ENCODE measurements around the gene SFSWAP. TPM values are rescaled to one million over a fixed set of nuclear protein-coding genes. Genes with fewer than 3 reads are reported as not detected.

The SFSWAP gene
- total RNA-seq, 4 donors from 2014 or later = 47.3 to 169 (median 75.6) TPM

GRCh38 chr12:131799828-131800593 lies 89.1 kb downstream of the SFSWAP start:
- Histone ChIP-seq H3K9me3 (no peaks in the 10 kb centered on the region), H3K36me3 (peaks cover 0 to 59% (median 0%) of the 10 kb centered on the region in 3 donors), H3K4me1 (no peaks in the 10 kb centered on the region), H3K27ac (no peak overlapping the region), H3K27me3 (no peaks in the 10 kb centered on the region), H3K4me3 (no peak overlapping the region)
- TF ChIP-seq CTCF (IDR thresholded peaks at IDR 0.05) = no peak
- TF ChIP-seq POLR2A (IDR thresholded peaks at IDR 0.05) = no peak
- DNase-seq = no peak

GRCh38 chr12:131800594-131801135 lies 89.8 kb downstream of the SFSWAP start:
- Histone ChIP-seq H3K4me3 (no peak overlapping the region), H3K36me3 (peaks cover 0 to 53% (median 0%) of the 10 kb centered on the region in 3 donors), H3K27ac (no peak overlapping the region), H3K27me3 (no peaks in the 10 kb centered on the region), H3K9me3 (no peaks in the 10 kb centered on the region), H3K4me1 (no peaks in the 10 kb centered on the region)
- TF ChIP-seq CTCF (IDR thresholded peaks at IDR 0.05) = no peak
- no peak for TF ChIP-seq POLR2A (IDR thresholded peaks at IDR 0.05)
- no peak for DNase-seq

- TF ChIP-seq POLR2A (IDR thresholded peaks at IDR 0.05) (no peak), CTCF (IDR thresholded peaks at IDR 0.05) (no peak)
Observed at GRCh38 chr12:131801254-131801866, 90.5 kb downstream of the SFSWAP start.

GRCh38 chr12:131803961-131804521 lies 93.2 kb downstream of the SFSWAP start:
- no peak overlapping the region for H3K4me3 ChIP-seq
- no peak overlapping the region for H3K27ac ChIP-seq
- H3K4me1 ChIP-seq = no peaks in the 10 kb centered on the region
- DNase-seq = no peak
- peaks cover 0 to 31% (median 0%) of the 10 kb centered on the region in 3 donors for H3K36me3 ChIP-seq
- TF ChIP-seq CTCF (IDR thresholded peaks at IDR 0.05) (no peak), POLR2A (IDR thresholded peaks at IDR 0.05) (no peak)
- H3K27me3 ChIP-seq = no peaks in the 10 kb centered on the region
- no peaks in the 10 kb centered on the region for H3K9me3 ChIP-seq

More at GRCh38 chr12:131801254-131801866, 90.5 kb downstream of the SFSWAP start:
- H3K4me3 ChIP-seq = no peak overlapping the region
- no peaks in the 10 kb centered on the region for H3K27me3 ChIP-seq
- H3K4me1 ChIP-seq = no peaks in the 10 kb centered on the region
- peaks cover 0 to 53% (median 0%) of the 10 kb centered on the region in 3 donors for H3K36me3 ChIP-seq
- no peak for DNase-seq
- H3K27ac ChIP-seq = no peak overlapping the region
- no peaks in the 10 kb centered on the region for H3K9me3 ChIP-seq

GRCh38 chr12:131805421-131805820 lies 94.5 kb downstream of the SFSWAP start:
- TF ChIP-seq POLR2A (IDR thresholded peaks at IDR 0.05) (no peak), CTCF (IDR thresholded peaks at IDR 0.05) (no peak)
- no peak for DNase-seq
- no peaks in the 10 kb centered on the region for H3K9me3 ChIP-seq
- peaks cover 0 to 17% (median 0%) of the 10 kb centered on the region in 3 donors for H3K36me3 ChIP-seq
- H3K27me3 ChIP-seq = no peaks in the 10 kb centered on the region
- no peak overlapping the region for H3K4me3 ChIP-seq
- no peak overlapping the region for H3K27ac ChIP-seq
- no peaks in the 10 kb centered on the region for H3K4me1 ChIP-seq
